Measurements from ENCODE around the gene MS4A6A. TPM values are rescaled to one million over a fixed set of nuclear protein-coding genes. Genes with fewer than 3 reads are reported as not detected.
"Not testable (repeated sequence)": the region's sequence is repeated elsewhere in the genome, so short reads cannot be mapped to it uniquely, and the experiment has no call there.

The MS4A6A gene
- polyA plus RNA-seq, 1 of the 3 experiments (the other 2 are of a cell fraction): not detected

DNA sequence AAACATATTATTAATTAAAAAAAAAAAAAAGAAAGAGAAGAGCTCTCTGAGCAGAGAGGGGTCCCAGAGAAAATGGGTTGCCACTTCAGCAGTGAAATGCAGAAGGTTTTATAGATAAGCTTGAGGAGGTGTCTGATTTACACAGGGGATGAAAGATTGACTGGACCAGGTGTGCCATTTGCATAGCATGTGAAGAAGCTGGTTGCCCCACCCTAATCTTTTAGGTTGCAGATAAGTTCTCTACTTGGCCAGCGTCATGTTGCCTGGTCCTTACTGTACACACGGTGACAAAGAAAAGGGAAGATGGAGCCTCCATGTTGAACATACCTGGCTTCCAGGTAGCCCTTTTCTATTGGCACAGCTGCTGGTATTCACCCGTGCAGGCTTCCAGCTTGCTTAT, 53.0 kb downstream of the MS4A6A start:
- CTCF ChIA-PET: interaction anchor here (1.1 kb wide), 1 partner anchor 307 kb away, joined by 3 read pairs; no protein-coding TSS in a partner anchor
- POLR2A ChIA-PET: no interaction called here

GRCh38 chr11:60128866-60129265, 54.0 kb downstream of the MS4A6A start:
- H3K36me3 ChIP-seq (replicated peaks in 1 of 2; ENCODE audit: control insufficient read depth in 1 of 2, insufficient read depth in 2 of 2, low read length in 1 of 2); H3K4me3 ChIP-seq (ENCODE audit: low read depth in 2 of 2, low read length in 1 of 2); H2AFZ ChIP-seq (ENCODE audit: low read depth); CTCF ChIA-PET; H3K27me3 ChIP-seq (ENCODE audit: insufficient read depth); H3F3A ChIP-seq (replicated peaks; ENCODE audit: insufficient read depth); H3K79me2 ChIP-seq (ENCODE audit: insufficient read depth); DNase-seq; H4K20me1 ChIP-seq (ENCODE audit: insufficient read depth); H3K9me2 ChIP-seq; H3K9me3 ChIP-seq; H3K4me2 ChIP-seq; H3K9ac ChIP-seq; H3K27ac ChIP-seq (ENCODE audit: low read depth in 2 of 2, low read length in 1 of 2); H3K4me1 ChIP-seq (ENCODE audit: control insufficient read depth in 1 of 2, insufficient read depth in 2 of 2, low read depth in 1 of 2, low read length in 1 of 2): not testable (repeated sequence)
- WGBS (ENCODE audit: low lambda C conversion rate): 38% methylated on average over 4 of the region's 4 CpGs
- POLR2A ChIA-PET: interaction anchor here (0.6 kb wide), 1 partner anchor 56 kb away, joined by 4 read pairs; no protein-coding TSS in a partner anchor

More for the DNA sequence above, 53.0 kb downstream of the MS4A6A start:
- Histone ChIP-seq H3K9me2 (no peaks in the 10 kb centered on the region), H2AFZ (ENCODE audit: low read depth) (no peak overlapping the region), H3K4me1 (ENCODE audit: control insufficient read depth in 1 of 2, insufficient read depth in 2 of 2, low read depth in 1 of 2, low read length in 1 of 2) (no peaks in the 10 kb centered on the region), H4K20me1 (ENCODE audit: insufficient read depth) (no peaks in the 10 kb centered on the region), H3K9ac (no peak overlapping the region), H3K9me3 (no peaks in the 10 kb centered on the region), H3K4me2 (no peak overlapping the region), H3F3A (replicated peaks; ENCODE audit: insufficient read depth) (no peaks in the 10 kb centered on the region), H3K36me3 (replicated peaks in 1 of 2; ENCODE audit: control insufficient read depth in 1 of 2, insufficient read depth in 2 of 2, low read length in 1 of 2) (no peaks in the 10 kb centered on the region), H3K4me3 (ENCODE audit: low read depth in 2 of 2, low read length in 1 of 2) (no peak overlapping the region), H3K27me3 (ENCODE audit: insufficient read depth) (no peaks in the 10 kb centered on the region), H3K27ac (ENCODE audit: low read depth in 2 of 2, low read length in 1 of 2) (no peak overlapping the region), H3K79me2 (ENCODE audit: insufficient read depth) (no peaks in the 10 kb centered on the region)
- no peak for DNase-seq
- WGBS (ENCODE audit: low lambda C conversion rate): 23% methylated on average over 3 of the region's 3 CpGs
- TF ChIP-seq ELF1 (IDR thresholded peaks at IDR 0.05): no peak
- no peak for TF ChIP-seq REST (IDR thresholded peaks at IDR 0.05; ENCODE audit: low read depth, low read length)
- TF ChIP-seq TEAD4 (IDR thresholded peaks at IDR 0.05; ENCODE audit: borderline replicate concordance, insufficient read depth): no peak
- TF ChIP-seq FOXJ3 (CRISPR knock-in tag; IDR thresholded peaks at IDR 0.05): no peak
- TF ChIP-seq RFX5 (IDR thresholded peaks at IDR 0.05; ENCODE audit: low read length): no peak
- TF ChIP-seq TCF12 (IDR thresholded peaks at IDR 0.05): no peak
- no peak for TF ChIP-seq FOSL2 (IDR thresholded peaks at IDR 0.05; ENCODE audit: borderline replicate concordance, low read depth)
- no peak for TF ChIP-seq RAD21 (IDR thresholded peaks at IDR 0.05; ENCODE audit: low read length)
- no peak for TF ChIP-seq ZBTB33 (IDR thresholded peaks at IDR 0.05; ENCODE audit: borderline replicate concordance, low read depth)
- TF ChIP-seq CHD2 (IDR thresholded peaks at IDR 0.05; ENCODE audit: low read length, partially characterized antibody): no peak
- no peak for TF ChIP-seq NFIC (IDR thresholded peaks at IDR 0.05; ENCODE audit: borderline replicate concordance)
- TF ChIP-seq, protein P1, sequence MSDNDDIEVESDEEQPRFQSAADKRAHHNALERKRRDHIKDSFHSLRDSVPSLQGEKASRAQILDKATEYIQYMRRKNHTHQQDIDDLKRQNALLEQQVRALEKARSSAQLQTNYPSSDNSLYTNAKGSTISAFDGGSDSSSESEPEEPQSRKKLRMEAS (IDR thresholded peaks at IDR 0.05; ENCODE audit: low read depth): no peak
- TF ChIP-seq POLR2AphosphoS5 (IDR thresholded peaks at IDR 0.05; ENCODE audit: low read depth, low read length): no peak
- TF ChIP-seq, protein P2, sequence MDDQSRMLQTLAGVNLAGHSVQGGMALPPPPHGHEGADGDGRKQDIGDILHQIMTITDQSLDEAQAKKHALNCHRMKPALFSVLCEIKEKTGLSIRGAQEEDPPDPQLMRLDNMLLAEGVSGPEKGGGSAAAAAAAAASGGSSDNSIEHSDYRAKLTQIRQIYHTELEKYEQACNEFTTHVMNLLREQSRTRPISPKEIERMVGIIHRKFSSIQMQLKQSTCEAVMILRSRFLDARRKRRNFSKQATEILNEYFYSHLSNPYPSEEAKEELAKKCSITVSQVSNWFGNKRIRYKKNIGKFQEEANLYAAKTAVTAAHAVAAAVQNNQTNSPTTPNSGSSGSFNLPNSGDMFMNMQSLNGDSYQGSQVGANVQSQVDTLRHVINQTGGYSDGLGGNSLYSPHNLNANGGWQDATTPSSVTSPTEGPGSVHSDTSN (IDR thresholded peaks at IDR 0.05): no peak
- TF ChIP-seq RXRA (IDR thresholded peaks at IDR 0.05; ENCODE audit: borderline replicate concordance, low read depth): no peak
- TF ChIP-seq SIN3A (IDR thresholded peaks at IDR 0.05; ENCODE audit: borderline replicate concordance, low read depth, low read length): no peak
- no peak for TF ChIP-seq JUND (IDR thresholded peaks at IDR 0.05)
